Peyer's patch (tissue), 4 donors: ENCODE measurements around the gene STS. TPM values are rescaled to one million over a fixed set of nuclear protein-coding genes. Genes with fewer than 3 reads are reported as not detected.
"Not testable (repeated sequence)": the region's sequence is repeated elsewhere in the genome, so short reads cannot be mapped to it uniquely, and the experiment has no call there.

Experiments
- DNase-seq, 3 donors: peaks; one replicate each; pipeline ENCODE4 v3.0.0-alpha.2; 2017 to 2019
- H3K27ac ChIP-seq, 4 donors: fragments of 200-600 bp; sonication (generic); one replicate each; pipeline ENCODE4 v1.5.1; 2016 to 2019
- H3K27me3 ChIP-seq, 2 donors: fragments of 200-600 bp; sonication (generic); one replicate each; pipeline ENCODE4 v1.5.1; 2019
- H3K36me3 ChIP-seq, 3 donors: fragments of 200-600 bp; sonication (generic); one replicate each; pipeline ENCODE4 v1.5.1; 2016 to 2019
- H3K4me1 ChIP-seq, 4 donors: fragments of 200-600 bp; sonication (generic); one replicate each; pipeline ENCODE4 v1.5.1; 2016 to 2019
- H3K4me3 ChIP-seq, 4 donors: fragments of 200-600 bp; sonication (generic); 1 replicate in 3 of 4; 2 replicates in 1 of 4; pipeline ENCODE4 v1.5.1; 2016 to 2019; ENCODE audit warnings: mild to moderate bottlenecking in 1 of 4
- H3K9me3 ChIP-seq, 4 donors: fragments of 200-600 bp; sonication (generic); one replicate each; pipeline ENCODE4 v1.5.1; 2016 to 2019; ENCODE audit warnings: mild to moderate bottlenecking in 1 of 4
- POLR2A ChIP-seq, 2 donors: fragments of 450-650 bp; IDR thresholded peaks; one replicate each; pipeline ENCODE4 v1.5.1; 2017; ENCODE audit warnings: antibody characterized with exemption in 2 of 2, mild to moderate bottlenecking in 2 of 2, moderate library complexity in 2 of 2
- total RNA-seq, 4 donors: library from RNA; depleted of rRNA; stranded (reverse); fragments of >200 nt; gene quantifications; one replicate each; pipeline ENCODE4 v1.1.0, GENCODE V29; 2016
- TF ChIP-seq, protein P1 (sequence below), 6 experiments: fragments of 450-650 bp in 4 of 6; fragments of 200-600 bp in 2 of 6; sonication (generic) in 1 of 6; IDR thresholded peaks; one replicate each; pipeline ENCODE4 v1.5.1; 2017 to 2019; ENCODE audit warnings: antibody characterized with exemption in 6 of 6, mild to moderate bottlenecking in 3 of 6, moderate library complexity in 1 of 6

STS gene
- total RNA-seq, 4 donors from 2014 or later, result 3.3 to 5.6 (median 4.3) TPM

DNA sequence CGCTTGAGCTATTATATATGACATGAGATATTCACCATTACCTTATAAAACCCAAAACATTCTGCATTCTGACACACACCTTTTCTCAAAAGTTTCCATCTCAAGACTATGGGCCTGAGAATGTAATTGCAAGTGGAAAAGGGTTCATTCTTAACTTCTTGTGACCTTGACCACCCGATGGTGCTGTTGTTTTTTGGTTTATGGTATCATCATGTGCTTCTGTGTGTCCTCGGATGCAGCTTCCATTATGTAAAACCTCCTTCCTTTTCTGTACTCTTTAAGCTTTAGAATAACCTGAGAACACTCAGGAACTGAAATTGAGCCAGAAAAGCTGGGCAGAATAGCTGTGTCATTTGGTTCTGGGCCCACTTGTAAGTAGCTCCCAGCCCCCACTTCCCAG lies 16.7 kb downstream of the STS start:
- TF ChIP-seq, protein P1, sequence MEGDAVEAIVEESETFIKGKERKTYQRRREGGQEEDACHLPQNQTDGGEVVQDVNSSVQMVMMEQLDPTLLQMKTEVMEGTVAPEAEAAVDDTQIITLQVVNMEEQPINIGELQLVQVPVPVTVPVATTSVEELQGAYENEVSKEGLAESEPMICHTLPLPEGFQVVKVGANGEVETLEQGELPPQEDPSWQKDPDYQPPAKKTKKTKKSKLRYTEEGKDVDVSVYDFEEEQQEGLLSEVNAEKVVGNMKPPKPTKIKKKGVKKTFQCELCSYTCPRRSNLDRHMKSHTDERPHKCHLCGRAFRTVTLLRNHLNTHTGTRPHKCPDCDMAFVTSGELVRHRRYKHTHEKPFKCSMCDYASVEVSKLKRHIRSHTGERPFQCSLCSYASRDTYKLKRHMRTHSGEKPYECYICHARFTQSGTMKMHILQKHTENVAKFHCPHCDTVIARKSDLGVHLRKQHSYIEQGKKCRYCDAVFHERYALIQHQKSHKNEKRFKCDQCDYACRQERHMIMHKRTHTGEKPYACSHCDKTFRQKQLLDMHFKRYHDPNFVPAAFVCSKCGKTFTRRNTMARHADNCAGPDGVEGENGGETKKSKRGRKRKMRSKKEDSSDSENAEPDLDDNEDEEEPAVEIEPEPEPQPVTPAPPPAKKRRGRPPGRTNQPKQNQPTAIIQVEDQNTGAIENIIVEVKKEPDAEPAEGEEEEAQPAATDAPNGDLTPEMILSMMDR (IDR thresholded peaks at IDR 0.05), result no peak
- TF ChIP-seq POLR2A (IDR thresholded peaks at IDR 0.05), result no peak
- Histone ChIP-seq H3K36me3 (no peaks in the 10 kb centered on the region), H3K4me1 (no peaks in the 10 kb centered on the region), H3K9me3 (no peaks in the 10 kb centered on the region), H3K27me3 (no peaks in the 10 kb centered on the region), H3K4me3 (no peak overlapping the region), H3K27ac (no peak overlapping the region)
- DNase-seq, result no peak

DNA sequence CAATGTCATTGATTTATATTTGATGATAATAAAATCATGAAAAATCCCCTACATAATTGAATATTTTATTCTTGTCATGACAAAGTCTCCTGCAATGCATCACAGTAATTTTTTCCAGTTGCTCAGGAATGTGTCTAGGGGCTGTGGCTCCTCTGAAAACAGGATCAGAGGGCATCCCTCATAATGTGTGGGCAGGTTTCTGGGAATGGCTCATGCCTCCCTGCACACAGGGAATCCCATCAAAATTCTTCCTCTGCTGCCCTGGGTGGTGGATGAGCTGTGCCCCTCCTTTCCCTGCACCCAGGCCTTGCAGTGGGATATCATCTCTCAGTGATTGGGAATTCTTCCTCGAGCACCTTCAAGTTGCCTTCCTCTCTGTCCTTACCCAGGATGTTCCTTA lies 20.9 kb downstream of the STS start:
- no peaks in the 10 kb centered on the region for H3K27me3 ChIP-seq
- H3K4me3 ChIP-seq, result no peak overlapping the region
- H3K27ac ChIP-seq, result no peak overlapping the region
- H3K36me3 ChIP-seq, result no peaks in the 10 kb centered on the region
- no peaks in the 10 kb centered on the region for H3K9me3 ChIP-seq
- no peak for DNase-seq
- H3K4me1 ChIP-seq, result no peaks in the 10 kb centered on the region
- TF ChIP-seq, protein P1 (IDR thresholded peaks at IDR 0.05), result no peak
- TF ChIP-seq POLR2A (IDR thresholded peaks at IDR 0.05), result no peak

DNA sequence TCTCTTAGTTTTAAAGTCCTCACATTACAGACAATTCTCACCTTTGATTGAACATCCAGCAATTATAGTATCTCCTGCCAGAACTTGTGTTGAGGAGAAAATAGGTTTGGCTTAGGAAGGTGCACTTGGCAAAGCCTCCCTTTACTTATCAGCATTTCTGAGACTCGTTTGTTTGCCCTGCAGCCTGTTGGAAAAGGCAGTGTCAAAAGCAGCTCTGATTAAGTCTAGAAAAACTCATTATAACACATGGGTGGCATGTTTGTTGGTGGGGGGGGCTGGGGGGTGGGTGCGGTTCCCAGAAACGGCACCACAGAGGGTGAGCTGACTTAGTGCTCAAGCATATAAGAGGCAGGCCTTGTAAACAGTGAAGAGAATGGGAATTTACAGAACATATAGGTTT lies 22.1 kb downstream of the STS start:
- Histone ChIP-seq H3K9me3 (no peaks in the 10 kb centered on the region), H3K36me3 (no peaks in the 10 kb centered on the region), H3K4me1 (no peaks in the 10 kb centered on the region), H3K27ac (no peak overlapping the region), H3K27me3 (no peaks in the 10 kb centered on the region), H3K4me3 (no peak overlapping the region)
- no peak for DNase-seq
- TF ChIP-seq, protein P1 (IDR thresholded peaks at IDR 0.05), result no peak
- no peak for TF ChIP-seq POLR2A (IDR thresholded peaks at IDR 0.05)

DNA sequence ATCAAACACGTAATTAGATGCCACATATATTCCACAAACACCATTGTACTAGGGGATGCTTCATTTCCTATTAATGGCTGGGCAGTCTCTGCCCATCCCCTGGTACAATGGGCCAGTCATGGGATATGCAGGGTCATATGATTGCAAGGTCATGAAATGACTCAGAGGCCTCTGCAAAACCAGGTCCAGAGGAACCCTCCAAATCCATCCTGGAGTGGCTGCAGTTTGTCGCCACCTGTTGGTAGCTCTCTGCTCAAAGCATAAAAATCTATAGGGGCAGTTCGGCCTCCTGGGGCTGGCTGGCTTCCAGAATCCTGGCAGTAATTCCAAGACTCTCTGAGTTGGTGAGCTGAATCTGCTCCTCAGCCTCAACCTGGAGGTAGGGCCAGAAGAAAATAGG lies 23.4 kb downstream of the STS start:
- peak in 1 of 3 donors; percentile 67 for DNase-seq
- TF ChIP-seq POLR2A (IDR thresholded peaks at IDR 0.05), result no peak
- TF ChIP-seq, protein P1 (IDR thresholded peaks at IDR 0.05), result peak in 3 of 6 experiments; percentile 12 to 49 (median 22)

DNA sequence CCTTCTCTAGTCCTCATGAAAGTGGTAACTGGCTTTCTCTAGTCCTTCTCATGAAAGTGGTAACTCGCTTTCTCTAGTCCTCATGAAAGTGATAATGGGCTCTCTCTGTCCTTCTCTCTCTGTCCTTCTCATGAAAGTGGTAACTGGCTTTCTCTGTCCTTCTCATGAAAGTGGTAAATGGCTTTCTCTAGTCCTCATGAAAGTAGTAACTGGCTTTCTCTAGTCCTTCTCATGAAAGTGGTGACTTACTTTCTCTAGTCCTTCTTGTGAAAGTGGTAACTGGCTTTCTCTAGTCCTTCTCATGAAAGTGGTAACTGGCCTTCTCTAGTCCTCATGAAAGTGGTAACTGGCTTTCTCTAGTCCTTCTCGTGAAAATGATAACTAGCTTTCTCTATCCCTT lies 31.3 kb downstream of the STS start:
- H3K4me1 ChIP-seq, H3K27ac ChIP-seq, H3K27me3 ChIP-seq, DNase-seq, H3K4me3 ChIP-seq, H3K9me3 ChIP-seq, H3K36me3 ChIP-seq: not testable (repeated sequence)

More for the DNA sequence above, 23.4 kb downstream of the STS start:
- Histone ChIP-seq H3K27me3 (no peaks in the 10 kb centered on the region), H3K9me3 (no peaks in the 10 kb centered on the region), H3K36me3 (no peaks in the 10 kb centered on the region), H3K27ac (no peak overlapping the region), H3K4me3 (no peak overlapping the region), H3K4me1 (no peaks in the 10 kb centered on the region)

DNA sequence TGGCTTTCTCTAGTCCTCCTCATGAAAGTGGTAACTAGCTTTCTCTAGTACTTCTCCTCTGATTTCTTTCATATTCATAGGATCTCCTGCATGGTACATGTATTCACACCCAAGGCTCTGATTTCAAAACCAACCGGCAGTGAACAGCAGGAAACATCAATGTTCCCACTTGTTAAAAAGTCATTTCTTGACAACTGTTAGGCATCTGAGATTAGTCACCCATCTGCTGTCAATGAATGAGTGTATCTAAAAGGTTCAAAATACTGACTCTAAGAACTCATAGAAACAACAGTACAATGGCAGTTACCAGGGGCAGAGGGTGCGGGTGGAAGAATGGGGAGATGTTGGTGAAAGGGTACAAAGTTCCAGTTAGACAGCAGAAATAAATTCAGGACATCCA lies 31.9 kb downstream of the STS start:
- H3K4me1 ChIP-seq, result no peaks in the 10 kb centered on the region
- no peaks in the 10 kb centered on the region for H3K9me3 ChIP-seq
- DNase-seq, result no peak
- no peak overlapping the region for H3K27ac ChIP-seq
- no peaks in the 10 kb centered on the region for H3K36me3 ChIP-seq
- H3K4me3 ChIP-seq, result no peak overlapping the region
- TF ChIP-seq, protein P1 (IDR thresholded peaks at IDR 0.05), result no peak
- no peak for TF ChIP-seq POLR2A (IDR thresholded peaks at IDR 0.05)
- no peaks in the 10 kb centered on the region for H3K27me3 ChIP-seq
